Neural cell (in vitro differentiated cells): ENCODE measurements around the gene AHSG.

Experiments used
- CTCF ChIP-seq: fragments of 450-650 bp; IDR thresholded peaks from 2 replicates; pipeline ENCODE4 v1.5.1; 2014; ENCODE audit warnings: antibody characterized with exemption, mild to moderate bottlenecking, moderate library complexity; ENCODE audit not compliant: poor library complexity, severe bottlenecking
- EP300 ChIP-seq: fragments of 450-650 bp; conservative IDR thresholded peaks from 2 replicates; pipeline ENCODE4 v1.6.1; 2014; ENCODE audit warnings: antibody characterized with exemption, mild to moderate bottlenecking, moderate library complexity; ENCODE audit not compliant: poor library complexity, severe bottlenecking
- EZH2 ChIP-seq: fragments of 200-600, 300-800 bp; shearing (Covaris generic), sonication (generic); IDR thresholded peaks from 2 replicates; pipeline ENCODE4 v1.6.1; 2014; ENCODE audit warnings: antibody characterized with exemption, low read length, borderline replicate concordance, mild to moderate bottlenecking; ENCODE audit not compliant: insufficient read depth, poor library complexity, severe bottlenecking
- MXI1 ChIP-seq: fragments of 450-650 bp; conservative IDR thresholded peaks from 2 replicates; pipeline ENCODE4 v1.6.1; 2014; ENCODE audit warnings: antibody characterized with exemption, mild to moderate bottlenecking; ENCODE audit not compliant: poor library complexity, severe bottlenecking
- POLR2AphosphoS5 ChIP-seq: IDR thresholded peaks from 2 replicates; pipeline ENCODE4 v1.6.1; 2012
- RAD21 ChIP-seq: fragments of 450-650 bp; conservative IDR thresholded peaks from 2 replicates; pipeline ENCODE4 v1.6.1; 2014; ENCODE audit warnings: antibody characterized with exemption, mild to moderate bottlenecking, moderate library complexity

GRCh38 chr3:186668426-186668825, 55.6 kb downstream of the AHSG start:
- no peak for TF ChIP-seq CTCF
- TF ChIP-seq EZH2: no peak
- TF ChIP-seq EP300: no peak
- TF ChIP-seq POLR2AphosphoS5: no peak
- TF ChIP-seq MXI1: no peak
- no peak for TF ChIP-seq RAD21
